Esophagus mucosa (tissue), 1 donor: ENCODE measurements around the gene CCDC6. TPM values are rescaled to one million over a fixed set of nuclear protein-coding genes. Genes with fewer than 3 reads are reported as not detected.
A peak's percentile ranks its signal among the peaks of the same experiment; 100 is the strongest.
"Not testable (repeated sequence)": the region's sequence is repeated elsewhere in the genome, so short reads cannot be mapped to it uniquely, and the experiment has no call there.

Experiments
- ATAC-seq: fragments of 200-7000 bp; cut with Tn5 transposase; one replicate; pipeline ENCODE4 v1.9.1; 2020
- total RNA-seq: library from RNA; stranded (reverse); gene quantifications from one replicate; pipeline ENCODE4 v1.2.4, GENCODE V29; 2023
- donor health status: DM: yes; HTN: yes; CAD: no.

Gene CCDC6
- total RNA-seq: 56.8 TPM

- peak; percentile 93 for ATAC-seq
These were observed at the start of gene CCDC6 for GRCh38 chr10:59906417-59907202. CCDC6 (minus strand) TSS chr10:59906556; CDS start chr10:59906424, 132 bp downstream.

- ATAC-seq: no peak
These were observed 47.9 kb upstream of the CCDC6 start for GRCh38 chr10:59954296-59954695.

- not testable (repeated sequence) for ATAC-seq
These were observed 47.4 kb upstream of the CCDC6 start for GRCh38 chr10:59953711-59954110.

GRCh38 chr10:59950105-59950504 is 43.7 kb upstream of the CCDC6 start:
- ATAC-seq: no peak

- no peak for ATAC-seq
These were observed 43.3 kb upstream of the CCDC6 start for GRCh38 chr10:59949608-59950007.

GRCh38 chr10:59945991-59946390 is 39.6 kb upstream of the CCDC6 start:
- ATAC-seq: no peak

- peak; percentile 85 for ATAC-seq
These were observed 39.2 kb upstream of the CCDC6 start for GRCh38 chr10:59945590-59945989.

- no peak for ATAC-seq
These were observed 38.1 kb upstream of the CCDC6 start for GRCh38 chr10:59944339-59944935.

- ATAC-seq: no peak
These were observed 36.2 kb upstream of the CCDC6 start for GRCh38 chr10:59942556-59942955.

- ATAC-seq: no peak
These were observed 31.4 kb upstream of the CCDC6 start for GRCh38 chr10:59937720-59938119.

GRCh38 chr10:59934701-59935100 is 28.3 kb upstream of the CCDC6 start:
- no peak for ATAC-seq

- ATAC-seq: not testable (repeated sequence)
These were observed 24.6 kb upstream of the CCDC6 start for GRCh38 chr10:59930788-59931521.

- no peak for ATAC-seq
These were observed 19.7 kb upstream of the CCDC6 start for GRCh38 chr10:59926086-59926485.

- no peak for ATAC-seq
These were observed 16.6 kb upstream of the CCDC6 start for GRCh38 chr10:59922907-59923306.

- no peak for ATAC-seq
These were observed 11.6 kb upstream of the CCDC6 start for GRCh38 chr10:59917922-59918321.

- no peak for ATAC-seq
These were observed 7.3 kb upstream of the CCDC6 start for GRCh38 chr10:59913547-59914237.

GRCh38 chr10:59910867-59911266 is 4.5 kb upstream of the CCDC6 start:
- no peak for ATAC-seq

GRCh38 chr10:59909815-59910214 is 3.5 kb upstream of the CCDC6 start:
- ATAC-seq: no peak

GRCh38 chr10:59908808-59909143 is 2.4 kb upstream of the CCDC6 start:
- ATAC-seq: no peak

- no peak for ATAC-seq
These were observed 1.8 kb upstream of the CCDC6 start for GRCh38 chr10:59907918-59908807.

GRCh38 chr10:59907537-59907917 is 1.2 kb upstream of the CCDC6 start:
- no peak for ATAC-seq
